GM10248 (cell line): Measurements from ENCODE around the gene MANSC1.

Experiments used
- CTCF ChIA-PET: fragments of 300-600 bp; sonication (Branson Sonifier 250); formaldehyde crosslinking; extraction: SDS; loops from one replicate; lab custom pipeline; 2021; ENCODE audit warnings: antibody characterized with exemption; lab: Yijun Ruan, JAX
- POLR2A ChIA-PET: fragments of 350-650 bp; sonication (Branson Sonifier 250); formaldehyde crosslinking; extraction: SDS; loops from one replicate; lab custom pipeline; 2020; ENCODE audit warnings: antibody characterized with exemption; lab: Yijun Ruan, JAX
- DNase-seq: peaks from one replicate; pipeline ENCODE4 v3.0.0; 2012; ENCODE audit errors: extremely low spot score
- CTCF ChIP-seq: IDR thresholded peaks from 2 replicates; pipeline ENCODE4 v1.5.1; 2012; ENCODE audit warnings: mild to moderate bottlenecking, low read depth; ENCODE audit errors: extremely low read depth, missing control alignments, control extremely low read depth

MANSC1 gene

GRCh38 chr12:12331244-12331771, 18.7 kb downstream of the MANSC1 start:
- POLR2A ChIA-PET: no interaction called here
- no peak for DNase-seq
- CTCF ChIA-PET: interaction anchor here (1.2 to 4.9 kb wide), 3 partner anchors 14 to 254 kb away, joined by 4 to 22 read pairs (median 10); no protein-coding TSS in a partner anchor
- no peak for TF ChIP-seq CTCF

- DNase-seq: peak; percentile 65
- ChIA-PET CTCF (interaction anchor here (0.7 to 5.4 kb wide), 31 partner anchors 9 to 1099 kb away, joined by 3 to 78 read pairs (median 4); partner anchors contain the start of genes BCL2L14 and MANSC1), POLR2A (no interaction called here)
- TF ChIP-seq CTCF: peak; percentile 74
These were observed 22.2 kb downstream of the MANSC1 start for GRCh38 chr12:12327802-12328201.

- CTCF ChIA-PET: interaction anchor here (1.0 to 5.4 kb wide), 11 partner anchors 10 to 745 kb away, joined by 3 to 78 read pairs (median 4); no protein-coding TSS in a partner anchor
- POLR2A ChIA-PET: no interaction called here
- DNase-seq: no peak
- no peak for TF ChIP-seq CTCF
These were observed 23.8 kb downstream of the MANSC1 start for GRCh38 chr12:12326262-12326661.

GRCh38 chr12:12323591-12323990, 26.5 kb downstream of the MANSC1 start:
- no peak for TF ChIP-seq CTCF
- ChIA-PET POLR2A (no interaction called here), CTCF (interaction anchor here (1.2 to 1.3 kb wide), 2 partner anchors 9 to 252 kb away, joined by 3 to 4 read pairs; no protein-coding TSS in a partner anchor)
- no peak for DNase-seq

- no peak for TF ChIP-seq CTCF
- DNase-seq: no peak
- POLR2A ChIA-PET: no interaction called here
- CTCF ChIA-PET: interaction anchor here (1.2 to 1.3 kb wide), 2 partner anchors 9 to 10 kb away, joined by 3 to 4 read pairs; no protein-coding TSS in a partner anchor
These were observed 26.9 kb downstream of the MANSC1 start for GRCh38 chr12:12323118-12323517.

- ChIA-PET CTCF (interaction anchor here (0.9 to 1.5 kb wide), 3 partner anchors 8 to 14 kb away, joined by 4 to 7 read pairs (median 4); no protein-coding TSS in a partner anchor), POLR2A (no interaction called here)
- TF ChIP-seq CTCF: no peak
- DNase-seq: no peak
These were observed 30.4 kb downstream of the MANSC1 start for GRCh38 chr12:12319451-12320183.
